Panc1 (cell line): ENCODE data around the gene DDOST.
A peak's percentile ranks its signal among the peaks of the same experiment; 100 is the strongest.

Experiments used
- CTCF ChIP-seq: fragments of 450-650 bp; IDR thresholded peaks from 2 replicates; pipeline ENCODE4 v1.5.1; 2017; ENCODE audit warnings: mild to moderate bottlenecking
- REST ChIP-seq, 2 experiments: IDR thresholded peaks; 2 replicates each; pipeline ENCODE4 v1.6.1; 2011 to 2012; ENCODE audit warnings: low read depth in 2 of 2, control low read depth in 1 of 2, low read length in 1 of 2, mild to moderate bottlenecking in 1 of 2, moderate library complexity in 1 of 2; ENCODE audit not compliant: insufficient read depth in 1 of 2

- peak; percentile 39; the same call in 1 of the 2 replicates for TF ChIP-seq CTCF
- TF ChIP-seq REST (IDR thresholded peaks at IDR 0.05; ENCODE audit: insufficient read depth in 1 of 2, low read depth in 2 of 2, low read length in 1 of 2), result no peak
Observed at GRCh38 chr1:20661207-20662109, at the start of gene DDOST.
